Measurements from ENCODE around the gene FRMD4A.
"Not testable (repeated sequence)": the region's sequence is repeated elsewhere in the genome, so short reads cannot be mapped to it uniquely, and the experiment has no call there.

Gene FRMD4A

DNA sequence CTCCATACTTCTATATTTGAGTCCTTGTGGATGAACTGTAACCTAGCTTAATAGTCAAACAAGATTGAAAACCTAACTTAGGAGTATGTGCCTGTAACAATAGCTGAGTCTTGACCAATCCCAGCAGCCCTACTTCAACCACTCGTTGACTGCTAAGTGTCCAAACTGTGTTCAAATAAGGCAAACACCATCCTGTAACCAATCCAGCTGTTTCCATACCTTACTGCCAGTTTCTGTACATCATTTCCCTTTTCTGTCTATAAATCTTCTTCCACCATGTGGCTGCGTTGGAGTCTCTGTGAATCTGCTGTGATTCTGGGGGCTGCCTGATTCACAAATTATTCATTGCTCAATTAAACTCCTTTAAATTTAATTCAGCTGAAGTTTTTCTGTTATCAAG lies 195.5 kb downstream of the FRMD4A start:
- not testable (repeated sequence) for DNase-seq

DNA sequence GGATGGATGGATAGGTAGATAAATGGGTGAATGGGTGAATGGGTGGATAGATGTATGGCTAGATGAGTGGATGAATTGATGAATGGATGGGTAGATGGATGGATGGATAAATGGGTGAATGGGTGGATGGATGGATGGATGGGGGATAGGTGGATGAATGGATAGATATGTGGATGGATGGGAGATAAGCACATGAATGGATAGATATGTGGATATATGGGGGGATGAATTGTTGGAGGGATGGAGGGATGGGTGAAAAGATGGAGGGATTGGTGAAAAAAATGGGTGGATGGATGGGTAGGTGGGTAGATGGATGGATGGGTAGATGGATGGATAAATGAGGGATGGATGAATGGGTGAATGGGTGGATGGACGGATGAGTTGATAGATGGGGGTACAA lies 196.4 kb downstream of the FRMD4A start:
- DNase-seq = no peak

DNA sequence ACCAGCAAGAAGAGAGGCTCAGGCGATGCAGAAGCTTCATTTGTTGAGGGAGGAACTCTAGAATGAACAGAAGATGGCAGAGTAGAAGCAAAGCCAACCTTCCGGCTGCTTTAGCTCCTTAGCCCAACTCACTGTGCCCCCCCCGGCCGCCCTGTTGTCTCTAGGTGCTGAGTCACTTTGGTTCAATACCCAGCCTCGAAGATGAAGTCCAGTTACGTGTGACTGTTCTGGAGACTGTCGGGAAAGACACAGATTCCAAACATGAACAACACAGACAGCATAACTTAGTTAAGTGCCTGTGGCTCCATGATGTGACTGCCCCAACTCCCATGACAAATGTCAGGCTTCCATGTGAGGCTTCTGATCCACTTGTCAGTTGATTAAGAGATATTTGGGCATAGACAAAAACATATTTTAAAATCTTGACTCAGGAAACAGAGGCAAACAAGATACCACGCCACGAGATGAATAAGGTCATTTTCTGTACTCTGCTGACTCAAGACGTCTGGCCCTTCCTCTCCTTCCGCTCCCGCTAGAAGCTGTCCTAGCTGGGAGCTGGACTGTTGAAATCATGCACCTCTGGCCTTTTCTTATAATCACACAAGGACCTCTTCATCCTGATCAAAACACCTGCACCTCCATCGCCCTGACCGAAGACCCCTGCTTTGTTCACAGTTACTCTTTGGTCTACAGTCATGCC lies 199.3 kb downstream of the FRMD4A start:
- no peak for DNase-seq

DNA sequence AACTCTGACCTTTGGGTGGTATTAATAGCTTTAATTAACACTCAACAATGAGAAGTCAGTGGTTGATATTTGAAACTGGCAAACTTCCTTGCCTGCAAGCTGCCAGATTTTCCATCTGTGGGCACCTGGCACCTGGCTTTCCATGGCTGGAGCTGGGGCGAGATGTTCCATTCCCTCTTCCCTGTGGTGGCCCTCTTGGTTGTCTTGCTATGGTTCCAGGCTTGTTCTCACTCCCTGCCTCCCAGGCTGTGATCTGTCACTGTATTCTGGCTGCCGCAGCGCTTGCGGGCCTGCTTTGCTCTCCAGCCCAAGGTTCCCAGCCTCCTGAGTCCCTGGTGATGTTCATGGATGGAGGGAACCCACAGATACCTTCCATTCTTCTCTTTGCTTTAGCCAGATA lies 201.0 kb downstream of the FRMD4A start:
- no peak for DNase-seq

DNA sequence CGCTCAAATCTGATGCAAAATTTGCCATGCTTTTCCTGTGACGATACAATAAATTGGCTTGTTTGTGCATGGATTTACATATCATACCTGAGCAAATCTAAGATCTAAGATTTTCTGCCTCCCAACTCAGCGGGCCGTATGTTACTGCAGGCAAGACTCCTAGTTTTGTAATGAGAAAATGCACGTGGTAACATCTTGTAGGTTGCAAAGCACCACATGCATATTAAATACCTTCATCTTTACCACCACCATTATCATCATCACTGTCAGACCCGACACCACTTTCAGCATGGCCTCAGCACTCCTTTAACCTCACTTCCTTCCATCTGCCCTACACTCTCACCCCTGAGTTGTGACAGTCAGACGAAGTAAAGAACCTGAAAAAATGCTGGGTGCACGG lies 202.2 kb downstream of the FRMD4A start:
- no peak for DNase-seq

DNA sequence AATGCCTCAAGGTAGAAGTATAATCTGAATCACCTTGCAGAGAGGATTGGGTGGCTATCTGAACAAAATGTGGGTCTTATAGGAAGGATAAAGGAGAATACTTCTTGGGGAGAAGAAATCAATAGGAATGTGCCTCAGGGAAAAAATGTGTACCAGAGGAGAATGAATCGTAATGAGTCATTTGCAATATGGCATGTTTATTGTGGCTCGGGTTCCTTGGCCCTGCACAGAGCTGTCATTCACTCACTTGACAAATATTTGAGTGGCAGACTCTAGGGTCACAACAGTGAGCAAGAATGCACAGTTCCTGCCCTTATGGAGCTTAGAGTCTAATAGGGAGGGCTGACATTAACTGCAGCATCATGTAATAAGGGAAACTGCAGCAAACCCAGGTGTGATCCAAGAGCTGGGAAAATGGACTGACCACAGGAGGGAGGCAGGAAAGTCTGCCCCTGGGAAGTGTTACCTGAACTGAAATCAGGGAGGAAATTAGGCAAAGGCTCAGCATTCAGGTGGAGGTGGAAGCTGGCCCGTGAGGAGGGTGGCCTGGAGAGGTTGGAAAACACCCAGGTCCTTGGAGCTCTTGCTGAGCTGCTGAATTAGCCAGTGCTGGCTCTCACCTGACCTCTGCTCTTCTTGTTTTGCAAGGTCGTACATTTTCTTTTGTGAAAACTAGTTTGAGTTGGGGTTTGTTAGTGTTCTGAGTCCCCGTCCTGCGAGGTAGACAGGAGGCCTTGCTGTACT lies 203.9 kb downstream of the FRMD4A start:
- DNase-seq = no peak

DNA sequence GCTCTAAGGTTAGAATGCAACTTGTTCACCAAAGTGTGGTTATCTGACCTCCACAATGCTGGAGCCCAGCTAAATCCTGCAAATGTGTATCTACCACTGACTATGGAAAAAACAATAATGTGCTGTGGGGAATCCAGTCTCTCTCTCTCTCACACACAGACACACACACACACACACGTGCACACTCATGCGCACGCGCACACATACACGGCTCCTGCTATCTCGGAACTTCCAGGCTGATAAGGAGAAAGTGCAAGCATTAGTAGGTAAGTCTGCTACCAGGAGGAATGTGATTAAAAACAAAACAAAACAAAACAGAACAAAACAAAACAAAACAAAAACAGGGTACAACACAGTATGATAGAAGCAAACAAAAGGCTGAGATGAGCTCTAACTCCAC lies 205.2 kb downstream of the FRMD4A start:
- DNase-seq = no peak

DNA sequence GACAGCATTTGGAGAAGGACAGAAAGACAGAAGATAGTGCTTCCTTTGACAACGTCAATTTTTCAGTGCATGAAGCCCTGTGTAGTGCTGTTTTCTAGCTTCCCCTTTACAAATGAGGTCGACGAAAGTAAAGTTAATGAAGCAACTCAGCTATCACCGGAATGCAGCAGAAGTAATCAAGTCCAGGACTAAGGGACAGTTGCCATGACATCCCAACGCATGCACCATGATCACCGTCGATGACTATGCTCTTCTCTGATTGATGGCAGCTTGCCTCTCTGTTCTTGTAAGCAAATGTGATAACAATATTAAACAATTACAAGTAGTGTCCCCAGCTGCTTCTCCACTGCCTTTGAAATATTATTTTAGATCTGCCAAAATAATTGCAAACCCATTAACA lies 205.8 kb downstream of the FRMD4A start:
- DNase-seq = no peak

DNA sequence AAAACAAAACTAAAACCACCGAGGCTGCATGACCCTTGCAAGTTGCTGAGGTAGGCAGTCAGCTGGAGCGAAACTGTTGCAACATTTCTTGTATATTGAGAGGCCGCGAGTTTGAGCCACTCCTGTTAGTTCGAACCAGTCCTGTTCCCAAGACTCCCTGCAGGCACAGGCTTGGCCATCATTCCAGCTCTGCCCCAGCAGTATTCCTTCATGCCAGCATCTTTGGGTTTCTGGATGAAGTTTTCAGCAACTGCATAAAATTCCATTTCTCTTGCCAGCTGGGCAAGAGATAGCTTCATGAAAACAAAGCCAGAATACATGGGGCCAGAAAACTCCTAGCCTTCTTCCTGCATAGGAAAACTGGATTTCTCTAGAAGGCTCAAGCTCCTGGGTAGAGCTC lies 207.6 kb downstream of the FRMD4A start:
- DNase-seq = no peak

DNA sequence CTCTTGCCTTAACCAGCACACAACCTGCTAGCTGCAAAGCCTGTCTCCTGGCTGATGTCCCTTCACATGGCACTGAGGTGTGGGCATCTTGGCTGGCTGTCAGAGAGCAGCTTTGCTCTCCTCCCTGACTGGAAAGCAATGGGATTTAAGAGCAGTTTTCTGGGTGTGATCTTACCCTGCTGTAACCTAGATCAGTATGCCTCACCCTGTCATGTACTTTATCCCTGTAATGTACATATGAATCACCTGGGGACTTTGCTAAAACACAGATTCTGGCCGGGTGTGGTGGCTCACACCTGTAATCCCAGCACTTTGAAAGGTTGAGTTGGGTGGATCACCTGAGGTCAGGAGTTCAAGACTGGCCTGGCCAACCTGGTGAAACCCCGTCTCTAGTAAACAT lies 209.9 kb downstream of the FRMD4A start:
- no peak for DNase-seq

DNA sequence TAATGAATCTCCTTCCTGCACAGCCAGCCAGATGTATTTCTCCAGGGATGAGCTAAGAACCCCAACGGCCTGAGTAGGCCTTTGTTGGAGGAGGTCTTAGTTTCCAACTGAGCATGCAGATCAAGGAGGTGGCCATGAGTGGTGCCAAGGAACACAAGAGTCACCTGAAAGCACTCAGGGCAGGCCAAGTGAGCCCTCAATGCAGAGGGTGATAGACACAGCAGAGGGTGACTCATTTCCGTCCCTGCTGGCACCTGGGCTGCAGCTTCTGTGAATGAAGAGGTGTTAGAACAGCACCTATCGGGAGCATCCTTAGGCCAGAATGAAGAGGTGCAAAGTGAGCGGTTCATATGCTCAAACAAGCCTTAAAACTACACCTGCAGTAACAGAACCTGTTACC lies 211.8 kb downstream of the FRMD4A start:
- no peak for DNase-seq

DNA sequence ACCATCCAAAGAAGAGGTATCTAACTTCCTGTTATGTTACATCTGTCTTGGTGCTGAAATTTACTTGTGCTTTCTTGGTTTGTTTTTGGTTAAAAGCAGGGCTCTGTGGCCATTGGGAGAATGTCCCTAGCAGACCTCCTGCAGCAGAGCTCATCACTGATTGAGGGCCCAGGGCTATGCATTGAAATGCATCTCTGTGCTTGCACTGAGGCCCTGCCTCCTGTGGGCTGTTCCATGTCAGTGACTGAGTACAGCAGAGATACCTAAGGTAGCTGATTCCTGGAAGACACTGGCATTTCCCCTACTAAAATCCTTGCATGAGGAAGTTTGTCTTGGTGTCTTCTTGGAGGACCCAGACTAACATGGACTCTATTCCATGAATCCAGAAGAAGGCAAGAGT lies 213.9 kb downstream of the FRMD4A start:
- DNase-seq = no peak

DNA sequence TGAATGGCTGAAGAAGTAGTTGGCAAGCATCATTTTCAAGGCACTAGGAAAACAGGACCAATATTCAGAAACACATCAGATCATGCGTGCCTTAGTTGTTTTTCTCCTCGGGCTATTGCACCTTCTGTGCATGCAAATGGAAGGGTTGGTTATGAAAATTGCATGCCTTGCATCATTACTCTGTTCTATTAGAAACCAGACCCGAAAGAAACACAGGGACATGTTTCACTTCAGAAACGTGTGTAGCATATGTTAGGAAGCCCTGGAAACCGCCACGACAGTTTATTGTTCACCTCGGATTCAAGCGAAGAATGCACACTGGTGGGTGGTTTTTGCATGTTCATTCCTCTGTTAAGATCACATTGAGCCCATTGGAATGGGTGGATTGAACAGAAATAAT lies 214.7 kb downstream of the FRMD4A start:
- DNase-seq = no peak

DNA sequence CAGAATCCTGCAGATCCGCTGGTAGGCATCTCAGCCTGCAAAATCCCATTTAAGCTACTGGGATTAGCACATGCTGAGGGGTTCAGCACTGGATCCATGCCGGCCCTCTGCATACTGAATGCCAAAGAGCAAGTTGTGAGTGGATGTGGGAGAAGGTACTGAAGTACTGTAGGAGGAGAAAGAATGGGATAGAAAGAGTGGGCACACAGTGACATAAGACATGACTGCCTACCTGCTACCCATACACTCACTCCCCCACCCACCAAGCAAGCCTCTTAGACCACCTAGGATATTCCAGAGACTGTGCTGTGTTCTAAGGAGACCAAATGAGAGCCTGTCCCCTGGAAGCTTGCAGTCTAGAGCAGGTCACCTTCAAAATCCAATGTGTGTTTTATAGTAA lies 215.9 kb downstream of the FRMD4A start:
- no peak for DNase-seq

DNA sequence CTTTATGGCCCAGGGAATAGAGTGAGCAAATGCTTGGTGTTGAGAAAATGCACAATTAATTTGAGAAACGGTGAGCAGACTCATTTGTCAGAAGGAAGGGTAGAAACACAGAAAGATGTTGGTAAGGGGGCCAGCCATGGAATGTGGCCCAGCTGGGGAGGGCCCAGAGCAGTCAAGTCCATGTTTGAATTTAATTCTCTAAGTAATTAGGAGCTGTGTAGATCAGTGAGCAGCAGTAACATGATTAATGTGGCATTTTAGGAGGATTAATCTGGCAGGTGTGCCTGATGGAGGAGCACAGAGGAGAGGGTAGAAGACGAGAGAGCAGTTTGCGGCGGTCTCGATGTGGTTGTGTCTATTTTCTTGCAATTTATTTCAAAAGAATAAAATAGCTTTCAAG lies 218.7 kb downstream of the FRMD4A start:
- no peak for DNase-seq

DNA sequence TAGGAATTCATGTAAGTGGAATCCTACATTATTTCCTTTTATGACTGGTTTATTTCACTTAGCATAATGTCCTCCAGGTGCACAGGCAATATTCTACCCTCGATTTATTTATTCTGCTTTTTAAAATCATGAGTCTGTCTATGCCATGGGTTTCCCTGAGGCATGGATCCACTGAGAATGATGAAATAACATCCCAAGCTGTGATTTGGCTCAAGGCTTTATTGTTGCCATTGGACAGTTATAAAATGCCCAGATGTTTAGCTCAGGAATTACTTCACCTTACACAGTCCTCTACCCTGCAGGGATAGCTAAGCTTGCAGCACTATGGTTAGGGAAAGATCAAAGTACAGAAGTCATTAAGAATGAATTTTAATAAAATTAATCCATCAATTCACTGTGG lies 219.5 kb downstream of the FRMD4A start:
- DNase-seq = no peak

DNA sequence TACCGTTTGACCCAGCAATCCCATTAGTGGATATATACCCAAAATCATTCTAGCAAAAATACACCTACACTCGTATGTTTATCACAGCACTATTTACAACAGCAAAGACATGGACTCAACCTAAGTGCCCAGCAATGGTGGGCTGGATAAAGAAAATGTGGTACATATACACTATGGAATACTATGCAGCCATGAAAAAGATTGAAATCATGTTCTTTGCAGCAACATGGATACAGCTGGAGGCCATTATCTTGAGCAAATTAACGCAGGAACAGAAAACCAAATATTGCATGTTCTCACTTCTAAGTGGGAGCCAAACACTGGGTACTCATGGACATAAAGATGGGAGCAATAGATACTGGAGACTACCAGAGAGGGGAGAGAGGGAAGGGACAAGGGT lies 223.9 kb downstream of the FRMD4A start:
- no peak for DNase-seq

DNA sequence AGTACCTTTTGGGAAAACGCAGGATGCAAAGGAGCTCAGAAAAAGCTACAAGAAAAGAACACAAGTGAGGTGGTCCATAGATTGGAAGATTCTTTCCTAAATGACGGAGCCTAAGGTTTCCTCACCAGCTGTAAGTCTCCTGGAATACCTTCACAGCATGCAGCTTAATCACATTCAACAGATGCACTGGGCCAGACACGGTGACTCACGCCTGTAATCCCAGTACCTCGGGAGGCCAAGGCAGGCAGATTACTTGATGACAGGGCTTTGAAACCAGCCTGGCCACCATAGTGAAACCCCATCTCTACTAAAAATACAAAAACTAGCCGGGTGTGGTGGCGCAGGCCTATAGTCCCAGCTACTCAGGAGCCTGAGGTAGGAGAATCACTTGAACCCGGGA lies 228.7 kb downstream of the FRMD4A start:
- no peak for DNase-seq

DNA sequence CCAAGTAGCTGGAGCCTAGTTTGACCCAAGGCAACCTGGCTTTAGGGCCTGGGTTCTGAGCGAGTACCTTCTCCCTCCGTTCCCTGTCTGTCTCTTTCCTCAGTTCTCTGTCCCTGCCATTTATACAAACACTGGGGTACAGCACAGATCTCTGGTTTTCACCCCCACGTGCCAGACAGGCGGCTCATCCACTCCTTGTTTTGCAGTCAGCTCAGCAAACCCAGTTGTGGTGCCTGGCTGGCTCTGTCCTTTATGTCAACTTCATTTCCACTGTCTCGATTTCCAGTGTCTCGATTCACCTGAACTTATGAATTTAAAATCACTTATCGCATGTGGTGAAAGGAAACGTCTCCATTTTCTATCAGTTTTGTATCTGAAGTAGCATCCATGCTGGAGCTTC lies 230.8 kb downstream of the FRMD4A start:
- DNase-seq = no peak

DNA sequence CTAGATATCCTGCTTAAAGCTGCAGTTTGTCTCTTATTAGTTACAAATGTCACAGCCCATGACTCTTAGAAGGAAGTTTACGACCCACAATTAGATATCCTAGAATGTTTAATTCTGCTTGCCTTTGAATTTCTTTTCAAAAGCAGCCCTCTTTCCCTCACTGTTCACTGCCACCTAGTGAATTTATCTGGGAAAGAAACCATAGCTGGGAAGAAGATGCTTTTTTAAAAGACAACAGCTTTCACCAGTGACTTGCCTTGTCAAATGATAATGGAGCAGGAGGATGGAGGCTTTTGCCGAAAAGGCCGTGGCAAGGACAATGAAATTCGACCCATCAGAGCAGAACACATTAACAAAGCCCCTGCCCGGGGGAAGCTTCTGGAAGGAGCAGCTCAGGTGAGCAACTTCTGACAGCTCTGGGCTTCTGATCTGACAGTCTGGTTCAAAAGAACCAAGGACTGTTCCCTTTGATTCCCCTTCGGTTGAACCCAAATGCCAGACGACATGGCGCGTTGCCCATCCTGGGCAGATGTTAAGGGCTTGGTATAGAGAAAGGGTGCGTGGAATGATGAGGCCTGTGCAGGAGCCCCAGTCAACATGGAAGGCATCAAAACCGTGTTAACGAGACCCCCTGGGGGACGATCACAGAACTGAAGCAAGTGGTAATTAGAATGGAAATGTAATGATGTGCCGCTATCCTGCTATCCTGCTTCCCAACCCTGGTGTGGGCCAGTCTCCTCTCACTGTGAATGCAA lies 236.8 kb downstream of the FRMD4A start:
- DNase-seq = no peak

DNA sequence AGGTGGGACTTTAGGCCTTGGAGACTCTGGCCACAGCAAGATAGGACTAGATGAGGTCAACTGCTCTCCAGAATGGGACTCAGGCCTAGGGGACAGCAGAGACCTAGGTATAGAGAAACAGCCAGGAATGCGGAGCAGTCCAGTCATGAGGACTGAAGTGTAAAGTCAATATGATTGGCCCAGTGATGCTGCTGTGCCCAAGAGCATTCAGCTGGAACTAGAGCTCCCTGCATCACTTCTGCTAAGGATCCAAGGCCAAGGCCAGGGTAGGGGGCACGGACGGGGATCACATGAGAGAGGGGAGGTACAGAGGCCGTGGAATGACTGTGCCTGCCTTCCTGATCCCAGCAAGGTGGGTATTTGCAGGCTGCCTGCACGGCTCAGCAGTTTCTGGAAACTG lies 237.9 kb downstream of the FRMD4A start:
- no peak for DNase-seq

DNA sequence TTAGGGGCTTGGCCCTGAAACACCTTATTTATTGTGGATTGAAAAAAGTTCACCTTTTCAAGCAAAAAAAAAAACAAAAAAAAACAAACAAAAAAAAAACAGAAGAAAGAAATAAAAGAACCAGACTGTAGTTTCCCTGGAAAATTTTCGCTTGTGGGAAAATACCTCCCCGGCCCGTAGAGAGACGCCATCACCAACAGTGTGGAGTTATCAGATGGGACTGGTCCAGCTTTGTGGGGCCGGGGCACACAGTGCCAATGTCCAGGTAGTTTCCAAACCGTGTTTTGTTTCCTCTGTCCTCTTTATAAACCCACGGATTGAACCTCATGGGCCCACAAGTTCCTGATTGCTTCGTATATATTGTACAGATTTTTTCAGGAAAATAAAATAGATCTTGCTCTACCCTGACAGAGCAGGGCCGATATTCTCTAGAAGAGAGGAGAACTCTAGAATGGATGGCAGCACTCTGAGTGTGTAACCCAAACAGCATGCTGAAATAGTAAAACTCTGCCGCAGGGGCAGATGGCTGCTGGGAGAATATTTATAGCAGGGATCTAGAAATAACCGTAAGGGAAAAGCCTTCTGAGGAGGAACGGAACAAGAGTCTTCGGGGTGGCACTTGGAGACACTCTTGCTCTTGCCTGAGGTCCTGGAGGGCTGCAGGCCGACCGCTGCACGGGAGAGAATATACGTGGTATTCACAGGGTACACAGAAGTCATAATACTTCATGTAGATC lies 241.0 kb downstream of the FRMD4A start:
- DNase-seq = no peak

DNA sequence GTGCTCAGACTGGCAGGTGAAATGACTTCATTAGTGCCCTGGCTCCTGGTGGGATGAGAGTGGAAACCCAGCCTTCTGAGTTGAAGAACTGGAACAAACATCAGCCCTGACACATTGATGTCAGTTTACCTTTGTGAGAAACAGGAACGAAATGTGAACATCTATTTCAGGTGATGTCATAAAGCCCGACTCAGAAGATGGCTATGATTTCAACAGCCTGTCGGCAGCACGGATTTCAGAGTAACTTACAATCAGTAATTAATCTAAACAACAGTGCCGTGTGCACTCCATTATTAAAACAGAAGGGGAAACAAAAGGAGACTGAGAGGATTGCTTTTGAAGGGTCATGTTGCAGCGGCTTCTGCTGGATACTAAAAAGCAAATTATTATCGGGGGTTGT lies 243.2 kb downstream of the FRMD4A start:
- peak; percentile 14 for DNase-seq
